ENCODE measurements around the gene PCSK7.

DNA sequence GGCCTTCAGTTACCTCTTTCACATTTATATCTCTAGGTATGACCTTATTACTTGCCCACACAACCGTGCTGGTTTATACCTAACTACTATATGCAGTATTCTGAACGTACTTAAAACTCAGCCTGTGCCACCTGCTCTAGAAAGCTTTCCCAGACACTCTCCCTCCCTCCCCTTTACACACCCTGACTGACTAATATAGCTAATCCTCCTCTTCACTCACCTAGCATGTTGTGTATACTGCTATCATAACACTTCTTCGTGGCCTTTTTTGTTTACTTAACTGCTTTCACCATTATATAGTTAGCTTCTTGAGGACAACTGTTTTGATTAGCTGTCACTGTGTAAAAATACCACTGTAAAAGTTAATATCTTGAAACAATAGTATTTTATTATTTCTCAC lies 24.1 kb upstream of the PCSK7 start:
- no peak for TF ChIP-seq CTCF (IDR thresholded peaks at IDR 0.05; ENCODE audit: insufficient read depth, low read length, poor library complexity, severe bottlenecking)
- no peak for TF ChIP-seq EZH2phosphoT487 (conservative IDR thresholded peaks at IDR 0.05; ENCODE audit: low read length)
